Measurements from ENCODE around the gene BEX4. TPM values are rescaled to one million over a fixed set of nuclear protein-coding genes. Genes with fewer than 3 reads are reported as not detected.
"Not testable (repeated sequence)": the region's sequence is repeated elsewhere in the genome, so short reads cannot be mapped to it uniquely, and the experiment has no call there.

BEX4 gene
- total and polyA plus RNA-seq, 10 of the 15 experiments (the other 5 are each of a cell fraction or from before 2014, with no cell fraction given) = 0.76 to 3.3 (median 2.2) TPM

DNA sequence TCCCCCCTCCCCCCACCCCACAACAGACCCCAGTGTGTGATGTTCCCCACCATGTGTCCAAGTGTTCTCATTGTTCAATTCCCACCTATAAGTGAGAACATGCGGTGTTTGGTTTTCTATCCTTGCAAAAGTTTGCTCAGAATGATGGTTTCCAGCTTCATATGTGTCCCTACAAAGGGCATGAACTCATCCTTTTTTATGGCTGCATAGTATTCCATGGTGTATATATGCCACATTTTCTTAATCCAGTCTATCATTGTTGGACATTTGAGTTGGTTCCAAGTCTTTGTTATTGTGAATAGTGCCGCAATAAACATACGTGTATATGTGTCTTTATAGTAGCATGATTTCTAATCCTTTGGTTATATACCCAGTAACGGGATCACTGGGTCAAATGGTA, 16.2 kb upstream of the BEX4 start:
- H3K9ac ChIP-seq (ENCODE audit: control insufficient read depth, insufficient read depth, low read length); DNase-seq (ENCODE audit: low read depth, low spot score); RAD21 ChIA-PET (ENCODE audit: unreplicated experiment); CTCF ChIA-PET; H4K20me1 ChIP-seq (ENCODE audit: control insufficient read depth, insufficient read depth); ATAC-seq; H3K4me3 ChIP-seq; H3K36me3 ChIP-seq (ENCODE audit: control insufficient read depth in 2 of 2, insufficient read depth in 2 of 2, low read length in 1 of 2); FAIRE-seq; H3K4me1 ChIP-seq (ENCODE audit: control insufficient read depth, insufficient read depth, low read length); H3K27ac ChIP-seq (ENCODE audit: control insufficient read depth, insufficient read depth); H3K9me3 ChIP-seq (replicated peaks; ENCODE audit: control insufficient read depth, insufficient read depth, low read length); intact Hi-C loops (cut with micrococcal nuclease; ENCODE audit: unreplicated experiment); POLR2A ChIA-PET; H3K27me3 ChIP-seq (replicated peaks in 1 of 2; ENCODE audit: control insufficient read depth in 2 of 2, insufficient read depth in 2 of 2, low read length in 1 of 2); SMC1A ChIA-PET (ENCODE audit: uncharacterized antibody, unreplicated experiment); H3K79me2 ChIP-seq (ENCODE audit: control insufficient read depth, insufficient read depth, low read length); BruUV-seq (replicated peaks); H3K4me2 ChIP-seq (ENCODE audit: control insufficient read depth, insufficient read depth); H2AFZ ChIP-seq (ENCODE audit: control insufficient read depth, low read depth, low read length): not testable (repeated sequence)
- in situ Hi-C loops (cut with MboI) = loop anchor here (25.0 kb wide), 1 partner anchor 1061 kb away; the partner anchor contains the start of genes TCEAL2 and TCEAL6
- WGBS (ENCODE audit: insufficient coverage, insufficient replicate concordance, low lambda C conversion rate, missing lambda C conversion rate) = 83% methylated on average over 4 of the region's 4 CpGs

DNA sequence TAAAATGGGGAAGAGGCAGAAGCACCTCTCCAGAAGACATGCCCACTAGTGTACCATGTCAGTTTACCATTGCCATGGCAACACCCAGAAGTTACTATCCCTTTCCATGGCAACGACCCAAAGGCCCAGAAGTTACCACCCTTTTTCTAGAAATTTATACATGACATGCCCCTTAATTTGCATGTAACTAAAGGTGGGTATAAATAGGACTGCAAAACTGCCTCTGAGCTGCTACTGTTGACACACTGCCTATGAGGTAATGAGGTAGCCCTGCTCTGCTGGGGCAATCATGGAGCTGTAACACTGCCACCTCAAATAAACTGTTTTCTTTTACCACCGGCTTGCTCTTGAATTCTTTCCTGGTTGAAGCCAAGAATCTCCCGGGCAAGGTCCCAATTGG, 13.9 kb upstream of the BEX4 start:
- BruUV-seq (replicated peaks) = no TSS peak
- Histone ChIP-seq H3K27me3 (replicated peaks in 1 of 2; ENCODE audit: control insufficient read depth in 2 of 2, insufficient read depth in 2 of 2, low read length in 1 of 2) (no peaks in the 10 kb centered on the region), H4K20me1 (ENCODE audit: control insufficient read depth, insufficient read depth) (no peaks in the 10 kb centered on the region), H3K36me3 (ENCODE audit: control insufficient read depth in 2 of 2, insufficient read depth in 2 of 2, low read length in 1 of 2) (no peaks in the 10 kb centered on the region), H3K4me1 (ENCODE audit: control insufficient read depth, insufficient read depth, low read length) (no peaks in the 10 kb centered on the region), H3K9ac (ENCODE audit: control insufficient read depth, insufficient read depth, low read length) (no peak overlapping the region), H2AFZ (ENCODE audit: control insufficient read depth, low read depth, low read length) (no peak overlapping the region), H3K4me2 (ENCODE audit: control insufficient read depth, insufficient read depth) (no peak overlapping the region), H3K27ac (ENCODE audit: control insufficient read depth, insufficient read depth) (no peak overlapping the region), H3K79me2 (ENCODE audit: control insufficient read depth, insufficient read depth, low read length) (no peaks in the 10 kb centered on the region), H3K9me3 (replicated peaks; ENCODE audit: control insufficient read depth, insufficient read depth, low read length) (no peaks in the 10 kb centered on the region), H3K4me3 (no peak overlapping the region)
- WGBS (ENCODE audit: insufficient coverage, insufficient replicate concordance, low lambda C conversion rate, missing lambda C conversion rate) = 47% methylated on average over 3 of the region's 3 CpGs
- RAD21 ChIA-PET (ENCODE audit: unreplicated experiment) = no interaction called here
- SMC1A ChIA-PET (ENCODE audit: uncharacterized antibody, unreplicated experiment) = no interaction called here
- POLR2A ChIA-PET = no interaction called here
- no peak for ATAC-seq
- CTCF ChIA-PET = interaction anchor here (0.6 to 0.8 kb wide), 2 partner anchors 10 to 60 kb away, joined by 3 read pairs; no protein-coding TSS in a partner anchor
- no peak for FAIRE-seq
- no peak for DNase-seq (ENCODE audit: low read depth, low spot score)
- TF ChIP-seq FOS (IDR thresholded peaks at IDR 0.05; ENCODE audit: borderline replicate concordance, extremely low read depth, insufficient read length) (no peak), SRF (IDR thresholded peaks at IDR 0.05; ENCODE audit: low read depth in 2 of 2, low read length in 2 of 2) (no peak), SIN3A (IDR thresholded peaks at IDR 0.05; ENCODE audit: low read depth, low read length) (no peak), IKZF1 (conservative IDR thresholded peaks at IDR 0.05) (no peak), HDGF (IDR thresholded peaks at IDR 0.05) (no peak), TARDBP (IDR thresholded peaks at IDR 0.05; ENCODE audit: borderline replicate concordance) (no peak), CEBPB (IDR thresholded peaks at IDR 0.05; ENCODE audit: borderline replicate concordance in 1 of 2, low read depth in 2 of 2, low read length in 2 of 2) (no peak), RAD21 (IDR thresholded peaks at IDR 0.05; ENCODE audit: insufficient read depth, low read depth, low read length) (no peak), MEF2B (IDR thresholded peaks at IDR 0.05; ENCODE audit: partially characterized antibody, poor library complexity, severe bottlenecking) (no peak), ZSCAN29 (IDR thresholded peaks at IDR 0.05) (no peak), BACH1 (IDR thresholded peaks at IDR 0.05; ENCODE audit: borderline replicate concordance) (no peak)
- TF ChIP-seq, protein P1, sequence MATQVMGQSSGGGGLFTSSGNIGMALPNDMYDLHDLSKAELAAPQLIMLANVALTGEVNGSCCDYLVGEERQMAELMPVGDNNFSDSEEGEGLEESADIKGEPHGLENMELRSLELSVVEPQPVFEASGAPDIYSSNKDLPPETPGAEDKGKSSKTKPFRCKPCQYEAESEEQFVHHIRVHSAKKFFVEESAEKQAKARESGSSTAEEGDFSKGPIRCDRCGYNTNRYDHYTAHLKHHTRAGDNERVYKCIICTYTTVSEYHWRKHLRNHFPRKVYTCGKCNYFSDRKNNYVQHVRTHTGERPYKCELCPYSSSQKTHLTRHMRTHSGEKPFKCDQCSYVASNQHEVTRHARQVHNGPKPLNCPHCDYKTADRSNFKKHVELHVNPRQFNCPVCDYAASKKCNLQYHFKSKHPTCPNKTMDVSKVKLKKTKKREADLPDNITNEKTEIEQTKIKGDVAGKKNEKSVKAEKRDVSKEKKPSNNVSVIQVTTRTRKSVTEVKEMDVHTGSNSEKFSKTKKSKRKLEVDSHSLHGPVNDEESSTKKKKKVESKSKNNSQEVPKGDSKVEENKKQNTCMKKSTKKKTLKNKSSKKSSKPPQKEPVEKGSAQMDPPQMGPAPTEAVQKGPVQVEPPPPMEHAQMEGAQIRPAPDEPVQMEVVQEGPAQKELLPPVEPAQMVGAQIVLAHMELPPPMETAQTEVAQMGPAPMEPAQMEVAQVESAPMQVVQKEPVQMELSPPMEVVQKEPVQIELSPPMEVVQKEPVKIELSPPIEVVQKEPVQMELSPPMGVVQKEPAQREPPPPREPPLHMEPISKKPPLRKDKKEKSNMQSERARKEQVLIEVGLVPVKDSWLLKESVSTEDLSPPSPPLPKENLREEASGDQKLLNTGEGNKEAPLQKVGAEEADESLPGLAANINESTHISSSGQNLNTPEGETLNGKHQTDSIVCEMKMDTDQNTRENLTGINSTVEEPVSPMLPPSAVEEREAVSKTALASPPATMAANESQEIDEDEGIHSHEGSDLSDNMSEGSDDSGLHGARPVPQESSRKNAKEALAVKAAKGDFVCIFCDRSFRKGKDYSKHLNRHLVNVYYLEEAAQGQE (IDR thresholded peaks at IDR 0.05; ENCODE audit: low read depth, low read length) = no peak
- TF ChIP-seq, protein P2, sequence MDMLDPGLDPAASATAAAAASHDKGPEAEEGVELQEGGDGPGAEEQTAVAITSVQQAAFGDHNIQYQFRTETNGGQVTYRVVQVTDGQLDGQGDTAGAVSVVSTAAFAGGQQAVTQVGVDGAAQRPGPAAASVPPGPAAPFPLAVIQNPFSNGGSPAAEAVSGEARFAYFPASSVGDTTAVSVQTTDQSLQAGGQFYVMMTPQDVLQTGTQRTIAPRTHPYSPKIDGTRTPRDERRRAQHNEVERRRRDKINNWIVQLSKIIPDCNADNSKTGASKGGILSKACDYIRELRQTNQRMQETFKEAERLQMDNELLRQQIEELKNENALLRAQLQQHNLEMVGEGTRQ (IDR thresholded peaks at IDR 0.05; ENCODE audit: borderline replicate concordance, low read depth, low read length) = no peak
- in situ Hi-C loops (cut with MboI) (no loop called here), intact Hi-C loops (cut with micrococcal nuclease; ENCODE audit: unreplicated experiment) (no loop called here)

Data from GM12878 (cell line).